IMR-90 (cell line): ENCODE data around the gene NMRK2. TPM values are rescaled to one million over a fixed set of nuclear protein-coding genes. Genes with fewer than 3 reads are reported as not detected.

ENCODE experiments used
- ATAC-seq: fragments of 200-7000 bp; cut with Tn5 transposase; 2 replicates; pipeline ENCODE4 v1.9.1; 2020; ENCODE audit warnings: low read depth, mild to moderate bottlenecking, moderate library complexity
- BruUV-seq: library from RNA; stranded (reverse); fragments of 400-500 nt; replicated peaks from 2 replicates; lab custom pipeline; 2021; lab: Mats Ljungman, UMichigan
- CTCF ChIA-PET: fragments of 300-600 bp; formaldehyde crosslinking; extraction: SDS; loops from one replicate; lab custom pipeline; 2021; ENCODE audit warnings: antibody characterized with exemption; lab: Yijun Ruan, JAX
- POLR2A ChIA-PET: fragments of 300-600 bp; sonication (Branson Sonifier 250); formaldehyde crosslinking; loops from one replicate; lab custom pipeline; 2022; ENCODE audit warnings: antibody characterized with exemption; ENCODE audit not compliant: unreplicated experiment; lab: Charles Lee
- DNase-seq: peaks from one replicate; pipeline ENCODE4 v3.0.0; 2013
- H2AFZ ChIP-seq: replicated peaks from 2 replicates; pipeline ENCODE3; 2013; ENCODE audit warnings: low read length, mild to moderate bottlenecking; ENCODE audit not compliant: poor library complexity
- H2AK5ac ChIP-seq: 2 replicates; pipeline ENCODE4 v1.6.1; 2013; ENCODE audit warnings: low read depth, low read length, inconsistent platforms
- H2AK9ac ChIP-seq: replicated peaks from 2 replicates; pipeline ENCODE3; 2013; ENCODE audit warnings: mild to moderate bottlenecking, low read depth, low read length, moderate library complexity; ENCODE audit not compliant: poor library complexity
- H2BK120ac ChIP-seq: 2 replicates; pipeline ENCODE4 v1.6.1; 2013; ENCODE audit warnings: low read depth, low read length, inconsistent platforms
- H2BK15ac ChIP-seq: 3 replicates; pipeline ENCODE4 v1.6.1; 2013; ENCODE audit warnings: low read depth, low read length, inconsistent platforms
- H2BK20ac ChIP-seq: 2 replicates; pipeline ENCODE4 v1.6.1; 2013; ENCODE audit warnings: low read depth, mild to moderate bottlenecking, inconsistent platforms, low read length, moderate library complexity
- H2BK5ac ChIP-seq: 2 replicates; pipeline ENCODE4 v1.6.1; 2013; ENCODE audit warnings: mild to moderate bottlenecking, low read depth, low read length, inconsistent platforms; ENCODE audit not compliant: poor library complexity, severe bottlenecking
- H3K14ac ChIP-seq: replicated peaks from 2 replicates; pipeline ENCODE4 v1.6.1; 2013; ENCODE audit warnings: low read depth, low read length, inconsistent platforms
- H3K18ac ChIP-seq: 2 replicates; pipeline ENCODE4 v1.6.1; 2013; ENCODE audit warnings: low read depth, low read length, control low read depth
- H3K23ac ChIP-seq: 2 replicates; pipeline ENCODE4 v1.6.1; 2013; ENCODE audit warnings: low read depth, low read length, inconsistent platforms
- H3K27ac ChIP-seq: 2 replicates; pipeline ENCODE4 v1.5.1; 2013; ENCODE audit warnings: mild to moderate bottlenecking, control low read depth, low read length; ENCODE audit not compliant: insufficient read depth
- H3K27me3 ChIP-seq: 2 replicates; pipeline ENCODE4 v1.6.1; 2013; ENCODE audit warnings: low read length; ENCODE audit not compliant: control insufficient read depth, insufficient read depth
- H3K36me3 ChIP-seq: 2 replicates; pipeline ENCODE4 v1.6.1; 2013; ENCODE audit warnings: low read length, mixed read lengths; ENCODE audit not compliant: control insufficient read depth, insufficient read depth
- H3K4ac ChIP-seq: 2 replicates; pipeline ENCODE4 v1.6.1; 2013; ENCODE audit warnings: low read depth, low read length, inconsistent platforms
- H3K4me1 ChIP-seq: 2 replicates; pipeline ENCODE4 v1.6.1; 2013; ENCODE audit warnings: low read length, mixed read lengths; ENCODE audit not compliant: control insufficient read depth, insufficient read depth
- H3K4me2 ChIP-seq: 2 replicates; pipeline ENCODE4 v1.6.1; 2013; ENCODE audit warnings: low read depth, mild to moderate bottlenecking, control low read depth, low read length, moderate library complexity
- H3K4me3 ChIP-seq: 2 replicates; pipeline ENCODE4 v1.5.1; 2013; ENCODE audit warnings: low read depth, mild to moderate bottlenecking, control low read depth, low read length, moderate library complexity; ENCODE audit not compliant: insufficient read depth
- H3K56ac ChIP-seq: 2 replicates; pipeline ENCODE4 v1.6.1; 2013; ENCODE audit warnings: low read length, inconsistent platforms; ENCODE audit not compliant: insufficient read depth; ENCODE audit errors: extremely low read depth
- H3K79me1 ChIP-seq, 2 experiments: 2 replicates each; pipeline ENCODE4 v1.6.1; 2013; ENCODE audit warnings: low read length in 2 of 2, inconsistent platforms in 1 of 2, low read depth in 1 of 2
- H3K9ac ChIP-seq: 2 replicates; pipeline ENCODE4 v1.6.1; 2013; ENCODE audit warnings: low read depth, low read length, control low read depth
- H3K9me1 ChIP-seq: 2 replicates; pipeline ENCODE4 v1.6.1; 2013; ENCODE audit warnings: low read length, inconsistent platforms; ENCODE audit not compliant: insufficient read depth
- H3K9me3 ChIP-seq: 2 replicates; pipeline ENCODE4 v1.6.1; 2013; ENCODE audit warnings: low read length; ENCODE audit not compliant: control insufficient read depth, insufficient read depth
- H4K20me1 ChIP-seq: 2 replicates; pipeline ENCODE4 v1.6.1; 2013; ENCODE audit warnings: low read length, inconsistent platforms; ENCODE audit not compliant: insufficient read depth
- H4K5ac ChIP-seq: 2 replicates; pipeline ENCODE4 v1.6.1; 2013; ENCODE audit warnings: mild to moderate bottlenecking, low read depth, low read length, control low read depth
- H4K8ac ChIP-seq, 2 experiments: 2 replicates each; pipeline ENCODE4 v1.6.1; 2013; ENCODE audit warnings: low read depth in 2 of 2, low read length in 2 of 2, control low read depth in 1 of 2, inconsistent platforms in 1 of 2
- H4K91ac ChIP-seq: 2 replicates; pipeline ENCODE4 v1.6.1; 2013; ENCODE audit warnings: low read depth, low read length, inconsistent platforms; ENCODE audit not compliant: insufficient read depth
- BHLHE40 ChIP-seq: fragments of 150-350 bp; IDR thresholded peaks from 2 replicates; pipeline ENCODE4 v1.6.1; 2016; ENCODE audit warnings: mild to moderate bottlenecking, low read depth, low read length
- CEBPB ChIP-seq: IDR thresholded peaks from 2 replicates; pipeline ENCODE4 v1.6.1; 2012; ENCODE audit warnings: low read depth, low read length, improper control_type of control experiment
- MXI1 ChIP-seq: IDR thresholded peaks from 2 replicates; pipeline ENCODE4 v1.6.1; 2012; ENCODE audit warnings: low read depth, mild to moderate bottlenecking, low read length, moderate library complexity, borderline replicate concordance
- SMC3 ChIP-seq: fragments of 150-350 bp; IDR thresholded peaks from 2 replicates; pipeline ENCODE4 v1.6.1; 2016; ENCODE audit warnings: low read depth, mild to moderate bottlenecking, antibody characterized with exemption, low read length, moderate library complexity
- WGBS, 2 experiments: methylation state at CpG; one replicate each; pipeline versions ENCODE4 v1.1.5 to v1.1.7; 2013; ENCODE audit warnings: missing lambda C conversion rate in 2 of 2; ENCODE audit not compliant: insufficient read length in 1 of 2; ENCODE audit errors: extremely low coverage in 2 of 2; 5-methylcytosine and 5-hydroxymethylcytosine counted together
- dilution Hi-C: fragments of 300-500 bp; cut with HindIII; formaldehyde crosslinking; loops from one replicate; pipeline ENCODE4 v1.14.3; 2018; ENCODE audit warnings: low sequenced_read_pairs; ENCODE audit not compliant: unreplicated experiment
- in situ Hi-C: fragments of 300-500 bp; cut with MboI; formaldehyde crosslinking; loops from 3 replicates; pipeline ENCODE4 v1.14.3; 2019; ENCODE audit warnings: low sequenced_read_pairs, inconsistent platforms, mixed read lengths
- intact Hi-C: fragments of 100-400 bp; cut with micrococcal nuclease; formaldehyde crosslinking; loops from 2 replicates; pipeline ENCODE4 v1.10.0; 2022
- polyA plus RNA-seq, 3 experiments: library from polyadenylated mRNA; depleted of rRNA; stranded (reverse); fragments of >200 nt; gene quantifications; 2 replicates each; pipeline ENCODE4 v1.2.3, GENCODE V29; 2012; ENCODE audit warnings: low replicate concordance in 1 of 3
- total RNA-seq: library from RNA; depleted of rRNA; stranded (reverse); fragments of >200 nt; gene quantifications from 2 replicates; pipeline ENCODE4 v1.2.3, GENCODE V29; 2012

Gene NMRK2
- total and polyA plus RNA-seq, 2 of the 4 experiments (the other 2 are of a cell fraction): not detected

- Histone ChIP-seq H2BK20ac (no peak overlapping the region), H3K9me1 (no peaks in the 10 kb centered on the region), H3K27ac (no peak overlapping the region), H3K14ac (no peak overlapping the region), H2BK5ac (no peak overlapping the region), H3K4me3 (no peak overlapping the region), H2BK15ac (no peak overlapping the region), H3K23ac (no peak overlapping the region), H4K8ac (no peak overlapping the region), H3K4me2 (no peak overlapping the region), H3K56ac (no peak overlapping the region), H3K18ac (no peak overlapping the region), H3K36me3 (no peaks in the 10 kb centered on the region), H3K4me1 (no peaks in the 10 kb centered on the region), H2AFZ (no peak overlapping the region), H4K20me1 (no peaks in the 10 kb centered on the region), H2AK9ac (no peak overlapping the region), H3K9ac (no peak overlapping the region), H3K79me1 (no peaks in the 10 kb centered on the region), H3K4ac (no peak overlapping the region), H3K27me3 (no peaks in the 10 kb centered on the region; the same call in none of the 2 replicates), H2AK5ac (no peak overlapping the region), H2BK120ac (no peak overlapping the region), H4K91ac (no peak overlapping the region), H4K5ac (no peak overlapping the region), H3K9me3 (peaks cover 5% of the 10 kb centered on the region; the same call in 1 of the 2 replicates)
- CTCF ChIA-PET: no interaction called here
- 85% methylated on average over 26 of the region's 50 CpGs; no CpG with 5 or more reads in 1 of the 2 experiments for WGBS, 2 experiments
- no TSS peak for BruUV-seq
- ATAC-seq (no peak), DNase-seq (no peak)
- POLR2A ChIA-PET: no interaction called here
- intact Hi-C loops (no loop called here), dilution Hi-C loops (no loop called here), in situ Hi-C loops (no loop called here)
- TF ChIP-seq SMC3 (no peak), CEBPB (no peak), BHLHE40 (no peak), MXI1 (no peak)
Observed at GRCh38 chr19:3907626-3908265, 25.1 kb upstream of the NMRK2 start.
